H1 (cell line): Measurements from ENCODE around the gene NOP9. TPM values are rescaled to one million over a fixed set of nuclear protein-coding genes. Genes with fewer than 3 reads are reported as not detected.

Source experiments
- CTCF ChIA-PET: fragments of 300-600 bp; sonication (Branson Sonifier 250); formaldehyde crosslinking; loops from one replicate; lab custom pipeline; 2021; ENCODE audit not compliant: partially characterized antibody; lab: Charles Lee
- POLR2A ChIA-PET: fragments of 300-600 bp; sonication (Branson Sonifier 250); formaldehyde crosslinking; loops from one replicate; lab custom pipeline; 2021; ENCODE audit warnings: inconsistent platforms; ENCODE audit not compliant: partially characterized antibody; lab: Charles Lee
- DNase-seq, 2 experiments: peaks; one replicate each; pipeline versions ENCODE4 v3.0.0 to v3.0.0-alpha.2; 2010 to 2022; ENCODE audit warnings: low spot score in 2 of 2, low read depth in 1 of 2, mixed read lengths in 1 of 2
- FAIRE-seq: peaks from 2 replicates; lab custom pipeline; 2011; peaks lifted over from hg19 to GRCh38; lab: Jason Lieb, UNC
- H2AFZ ChIP-seq: 2 replicates; pipeline ENCODE4 v1.8.1; 2012; ENCODE audit warnings: low read length, inconsistent platforms
- H2AK5ac ChIP-seq: 2 replicates; pipeline ENCODE4 v1.6.1; 2013; ENCODE audit warnings: low read depth, low read length
- H2BK120ac ChIP-seq: replicated peaks from 2 replicates; pipeline ENCODE3; 2013; ENCODE audit warnings: low read depth, low read length, inconsistent platforms
- H2BK12ac ChIP-seq: 2 replicates; pipeline ENCODE4 v1.6.1; 2013; ENCODE audit warnings: low read depth, low read length
- H2BK15ac ChIP-seq: 2 replicates; pipeline ENCODE4 v1.6.1; 2013; ENCODE audit warnings: low read length
- H2BK20ac ChIP-seq: 2 replicates; pipeline ENCODE4 v1.6.1; 2013; ENCODE audit warnings: low read length
- H2BK5ac ChIP-seq: 2 replicates; pipeline ENCODE4 v1.6.1; 2013; ENCODE audit warnings: low read depth, low read length
- H3K14ac ChIP-seq: 2 replicates; pipeline ENCODE4 v1.6.1; 2013; ENCODE audit warnings: inconsistent platforms; ENCODE audit not compliant: insufficient read length
- H3K18ac ChIP-seq: 2 replicates; pipeline ENCODE4 v1.6.1; 2013; ENCODE audit warnings: low read length; ENCODE audit errors: extremely low read depth
- H3K23ac ChIP-seq: 2 replicates; pipeline ENCODE4 v1.6.1; 2013; ENCODE audit warnings: inconsistent platforms; ENCODE audit not compliant: insufficient read length
- H3K23me2 ChIP-seq: 2 replicates; pipeline ENCODE4 v1.6.1; 2013; ENCODE audit warnings: low read depth, low read length
- H3K27ac ChIP-seq: 2 replicates; pipeline ENCODE4 v1.6.1; 2011; ENCODE audit warnings: low read depth, low read length, inconsistent platforms
- H3K27me3 ChIP-seq, 4 experiments: replicated peaks in 1 of 4; 1 replicate in 1 of 4; 2 replicates in 3 of 4; pipeline versions ENCODE4 v1.6.1 to v1.8.1; 2011 to 2013; ENCODE audit warnings: low read length in 3 of 4, mild to moderate bottlenecking in 3 of 4, inconsistent platforms in 2 of 4, mixed read lengths in 2 of 4, moderate library complexity in 1 of 4; ENCODE audit not compliant: control insufficient read depth in 3 of 4, insufficient read depth in 3 of 4; ENCODE audit errors: extremely low read depth in 1 of 4
- H3K36me3 ChIP-seq, 4 experiments: 2 replicates each; pipeline versions ENCODE4 v1.6.1 to v1.8.1; 2011 to 2013; ENCODE audit warnings: mild to moderate bottlenecking in 4 of 4, low read length in 3 of 4, moderate library complexity in 2 of 4, control low read depth in 1 of 4, inconsistent platforms in 1 of 4; ENCODE audit not compliant: insufficient read depth in 4 of 4, control insufficient read depth in 2 of 4
- H3K4ac ChIP-seq: replicated peaks from 2 replicates; pipeline ENCODE3; 2013; ENCODE audit warnings: low read length, low read depth, mixed read lengths, inconsistent platforms; ENCODE audit not compliant: insufficient read length
- H3K4me1 ChIP-seq, 4 experiments: replicated peaks in 1 of 4; 1 replicate in 1 of 4; 2 replicates in 3 of 4; pipeline versions ENCODE4 v1.6.1 to v1.8.1; 2011 to 2013; ENCODE audit warnings: low read length in 3 of 4, inconsistent platforms in 2 of 4, mixed read lengths in 1 of 4; ENCODE audit not compliant: insufficient read depth in 4 of 4, control insufficient read depth in 3 of 4
- H3K4me2 ChIP-seq, 2 experiments: 2 replicates each; pipeline versions ENCODE4 v1.6.1 to v1.8.1; 2011 to 2013; ENCODE audit warnings: low read depth in 2 of 2, low read length in 2 of 2, control low read depth in 1 of 2, inconsistent platforms in 1 of 2, mild to moderate bottlenecking in 1 of 2; ENCODE audit not compliant: insufficient read depth in 1 of 2
- H3K4me3 ChIP-seq, 4 experiments: fragments of 200-600, 300-600 bp in 1 of 4; sonication (generic), shearing (Covaris generic), sonication (Bioruptor Twin) in 1 of 4; 2 replicates each; pipeline versions ENCODE4 v1.5.1 to v1.8.1; 2011 to 2016; ENCODE audit warnings: low read length in 4 of 4, low read depth in 3 of 4, control low read depth in 2 of 4, inconsistent platforms in 2 of 4, mild to moderate bottlenecking in 2 of 4, mixed read lengths in 1 of 4, moderate library complexity in 1 of 4; ENCODE audit not compliant: insufficient read depth in 2 of 4; ENCODE audit errors: extremely low read depth in 1 of 4
- H3K56ac ChIP-seq: replicated peaks from 2 replicates; pipeline ENCODE3; 2013; ENCODE audit warnings: low read depth, mild to moderate bottlenecking, mixed read lengths, low read length, inconsistent platforms; ENCODE audit not compliant: insufficient read length
- H3K79me1 ChIP-seq: 2 replicates; pipeline ENCODE4 v1.6.1; 2013; ENCODE audit warnings: low read depth, low read length, control low read depth
- H3K79me2 ChIP-seq, 2 experiments: 2 replicates each; pipeline versions ENCODE4 v1.6.1 to v1.8.1; 2012 to 2013; ENCODE audit warnings: low read length in 2 of 2, mild to moderate bottlenecking in 2 of 2, inconsistent platforms in 1 of 2; ENCODE audit not compliant: insufficient read depth in 2 of 2, control insufficient read depth in 1 of 2
- H3K9ac ChIP-seq, 4 experiments: replicated peaks in 1 of 4; 1 replicate in 1 of 4; 2 replicates in 3 of 4; pipeline versions ENCODE4 v1.6.1 to v1.8.1; 2011 to 2013; ENCODE audit warnings: low read depth in 3 of 4, low read length in 3 of 4, control low read depth in 2 of 4, mild to moderate bottlenecking in 2 of 4, moderate library complexity in 2 of 4, inconsistent platforms in 1 of 4; ENCODE audit errors: extremely low read depth in 1 of 4
- H3K9me3 ChIP-seq, 2 experiments: 2 replicates each; pipeline versions ENCODE4 v1.6.1 to v1.8.1; 2012 to 2013; ENCODE audit warnings: mild to moderate bottlenecking in 2 of 2, moderate library complexity in 2 of 2, control low read depth in 1 of 2, inconsistent platforms in 1 of 2, low read depth in 1 of 2, low read length in 1 of 2, mixed read lengths in 1 of 2; ENCODE audit not compliant: insufficient read depth in 2 of 2
- H4K20me1 ChIP-seq, 2 experiments: replicated peaks in 1 of 2; 2 replicates each; pipeline versions ENCODE3 to v1.8.1; 2011 to 2013; ENCODE audit warnings: inconsistent platforms in 2 of 2, low read length in 2 of 2, mild to moderate bottlenecking in 1 of 2; ENCODE audit not compliant: insufficient read depth in 2 of 2, control insufficient read depth in 1 of 2
- H4K5ac ChIP-seq: 2 replicates; pipeline ENCODE4 v1.6.1; 2013; ENCODE audit warnings: low read length, low read depth, mixed read lengths, inconsistent platforms; ENCODE audit not compliant: insufficient read length
- H4K8ac ChIP-seq: 2 replicates; pipeline ENCODE4 v1.8.0; 2013; ENCODE audit warnings: mild to moderate bottlenecking, moderate library complexity, low read length, inconsistent platforms; ENCODE audit not compliant: insufficient read depth; ENCODE audit errors: extremely low read depth
- H4K91ac ChIP-seq: replicated peaks from 2 replicates; pipeline ENCODE3; 2013; ENCODE audit warnings: low read length, mixed read lengths, inconsistent platforms; ENCODE audit not compliant: insufficient read length
- BRCA1 ChIP-seq: IDR thresholded peaks from 2 replicates; pipeline ENCODE4 v1.6.1; 2012; ENCODE audit warnings: low read depth, low read length, improper control_type of control experiment
- CBX5 ChIP-seq: fragments of 300-800, 300-1000 bp; sonication (generic); IDR thresholded peaks from 2 replicates; pipeline ENCODE4 v1.7.1; 2016; ENCODE audit warnings: antibody characterized with exemption, low read length, low read depth
- CREB1 ChIP-seq: IDR thresholded peaks from 2 replicates; pipeline ENCODE4 v1.6.1; 2012; ENCODE audit warnings: inconsistent platforms
- HDAC2 ChIP-seq, 2 experiments: fragments of 300-600 bp in 1 of 2; sonication (generic) in 1 of 2; IDR thresholded peaks; 2 replicates each; pipeline ENCODE4 v1.6.1; 2011 to 2012; ENCODE audit warnings: low read depth in 2 of 2, low read length in 2 of 2, mild to moderate bottlenecking in 2 of 2, moderate library complexity in 2 of 2, borderline replicate concordance in 1 of 2, inconsistent platforms in 1 of 2
- HDAC6 ChIP-seq: IDR thresholded peaks from one replicate; pipeline ENCODE4 v1.7.1; 2012; ENCODE audit warnings: low read depth, mild to moderate bottlenecking, inconsistent platforms, low read length, moderate library complexity
- JUN ChIP-seq: IDR thresholded peaks from 2 replicates; pipeline ENCODE4 v1.6.1; 2011; ENCODE audit warnings: low read depth, mild to moderate bottlenecking, improper control_type of control experiment, low read length
- RNF2 ChIP-seq: fragments of 200-900, 300-1000 bp; sonication (generic); IDR thresholded peaks from 2 replicates; pipeline ENCODE4 v1.7.1; 2016; ENCODE audit warnings: borderline replicate concordance, low read depth, mild to moderate bottlenecking, antibody characterized with exemption, low read length; ENCODE audit not compliant: poor library complexity, severe bottlenecking; ENCODE audit errors: missing control alignments
- SRF ChIP-seq: IDR thresholded peaks from 2 replicates; pipeline ENCODE4 v1.6.1; 2011; ENCODE audit warnings: mild to moderate bottlenecking, low read depth, low read length, moderate library complexity
- WGBS, 2 experiments: shearing (Covaris generic) in 1 of 2; methylation state at CpG; one replicate each; pipeline versions ENCODE4 v1.1.6 to v1.1.7; 2013 to 2015; ENCODE audit warnings: low lambda C conversion rate in 2 of 2, mixed read lengths in 2 of 2, inconsistent platforms in 1 of 2, low coverage in 1 of 2, missing lambda C conversion rate in 1 of 2; ENCODE audit not compliant: insufficient replicate concordance in 2 of 2, insufficient coverage in 1 of 2, insufficient read length in 1 of 2; ENCODE audit errors: extremely low coverage in 1 of 2, missing lambda C conversion rate in 1 of 2; 5-methylcytosine and 5-hydroxymethylcytosine counted together
- polyA plus RNA-seq, 7 experiments: library from polyadenylated mRNA; depleted of rRNA in 3 of 7; stranded (reverse) in 5 of 7; unstranded in 2 of 7; fragments of >200 nt in 5 of 7; fragments of 200-250 nt in 2 of 7; gene quantifications; 1 replicate in 5 of 7; 2 replicates in 1 of 7; 4 replicates in 1 of 7; pipeline versions ENCODE4 v1.2.1 to v1.2.3, GENCODE V29; 2011 to 2013; ENCODE audit warnings: missing spikeins in 2 of 7, mixed read lengths in 2 of 7
- total RNA-seq: library from RNA; stranded (reverse); fragmentation: NEBNext Ultra II Directional; extraction: Animal tissue kit (Norgen Biotek cat#: 25700); gene quantifications from 2 replicates; pipeline ENCODE4 v1.2.1, GENCODE V29; 2021

Gene NOP9
- total and polyA plus RNA-seq, 2 of the 8 experiments (the other 6 are each of a cell fraction or from before 2014, with no cell fraction given), result 17.8 to 34.8 TPM

DNA sequence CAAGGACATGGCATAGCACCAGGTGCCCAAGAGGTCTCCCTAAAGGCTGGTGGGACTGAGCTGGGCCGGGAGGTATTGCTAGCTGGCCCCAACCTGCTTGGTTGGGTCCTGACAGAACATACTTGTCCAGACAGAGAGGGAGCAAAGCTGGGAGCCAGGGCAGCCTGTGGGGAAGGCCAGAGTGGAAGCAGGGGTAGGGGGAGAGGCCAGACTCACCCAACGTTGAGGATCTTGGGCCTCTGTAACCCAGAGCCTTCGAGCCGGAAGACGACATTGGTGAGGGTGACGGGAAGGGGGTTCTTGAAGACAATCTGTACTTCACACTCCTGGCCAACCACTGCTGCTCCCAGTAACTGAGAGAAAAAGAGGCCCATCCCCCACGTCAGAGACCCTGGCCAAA is 45.7 kb upstream of the NOP9 start:
- Histone ChIP-seq H4K5ac (no peak overlapping the region), H3K9ac (no peak overlapping the region), H4K8ac (no peak overlapping the region), H2BK20ac (no peak overlapping the region), H4K20me1 (peaks cover 0 to 2% of the 10 kb centered on the region in 2 experiments), H3K9me3 (no peaks in the 10 kb centered on the region), H4K91ac (no peak overlapping the region), H2AK5ac (no peak overlapping the region), H3K79me2 (no peaks in the 10 kb centered on the region), H2AFZ (no peak overlapping the region), H3K4me1 (no peaks in the 10 kb centered on the region; a peak in 1 of 7 replicates), H3K14ac (no peak overlapping the region), H3K4me3 (no peak overlapping the region), H3K27ac (no peak overlapping the region), H2BK12ac (no peak overlapping the region), H3K79me1 (no peaks in the 10 kb centered on the region), H2BK5ac (no peak overlapping the region), H3K4me2 (no peak overlapping the region), H3K56ac (no peak overlapping the region), H3K36me3 (no peaks in the 10 kb centered on the region), H2BK120ac (no peak overlapping the region), H3K27me3 (no peaks in the 10 kb centered on the region; a peak in 1 of 7 replicates), H3K23me2 (no peaks in the 10 kb centered on the region), H2BK15ac (no peak overlapping the region), H3K18ac (no peak overlapping the region), H3K23ac (no peak overlapping the region), H3K4ac (no peak overlapping the region)
- 83% methylated on average over 7 of the region's 7 CpGs; no CpG with 5 or more reads in 1 of the 2 experiments for WGBS, 2 experiments
- no peak for FAIRE-seq
- DNase-seq, result no peak
- ChIA-PET POLR2A (interaction anchor here (0.6 to 4.5 kb wide), 3 partner anchors 11 to 16 kb away, joined by 3 to 26 read pairs (median 3); partner anchors contain the start of gene RABGGTA), CTCF (interaction anchor here (0.9 to 6.0 kb wide), 6 partner anchors 8 to 105 kb away, joined by 3 to 63 read pairs (median 26); partner anchors contain the start of genes CIDEB, DHRS1, NOP9 and RABGGTA)
- TF ChIP-seq SRF, result no peak
- no peak for TF ChIP-seq HDAC2 (IDR thresholded peaks at IDR 0.05; ENCODE audit: borderline replicate concordance in 1 of 2, low read depth in 2 of 2, low read length in 2 of 2)
- no peak for TF ChIP-seq RNF2
- TF ChIP-seq CBX5, result no peak
- TF ChIP-seq CREB1, result no peak
- TF ChIP-seq HDAC6, result no peak
- no peak for TF ChIP-seq JUN
- TF ChIP-seq BRCA1, result no peak
